ENCODE results near the gene PDGFD.
"Not testable (repeated sequence)": the region's sequence is repeated elsewhere in the genome, so short reads cannot be mapped to it uniquely, and the experiment has no call there.

PDGFD gene

DNA sequence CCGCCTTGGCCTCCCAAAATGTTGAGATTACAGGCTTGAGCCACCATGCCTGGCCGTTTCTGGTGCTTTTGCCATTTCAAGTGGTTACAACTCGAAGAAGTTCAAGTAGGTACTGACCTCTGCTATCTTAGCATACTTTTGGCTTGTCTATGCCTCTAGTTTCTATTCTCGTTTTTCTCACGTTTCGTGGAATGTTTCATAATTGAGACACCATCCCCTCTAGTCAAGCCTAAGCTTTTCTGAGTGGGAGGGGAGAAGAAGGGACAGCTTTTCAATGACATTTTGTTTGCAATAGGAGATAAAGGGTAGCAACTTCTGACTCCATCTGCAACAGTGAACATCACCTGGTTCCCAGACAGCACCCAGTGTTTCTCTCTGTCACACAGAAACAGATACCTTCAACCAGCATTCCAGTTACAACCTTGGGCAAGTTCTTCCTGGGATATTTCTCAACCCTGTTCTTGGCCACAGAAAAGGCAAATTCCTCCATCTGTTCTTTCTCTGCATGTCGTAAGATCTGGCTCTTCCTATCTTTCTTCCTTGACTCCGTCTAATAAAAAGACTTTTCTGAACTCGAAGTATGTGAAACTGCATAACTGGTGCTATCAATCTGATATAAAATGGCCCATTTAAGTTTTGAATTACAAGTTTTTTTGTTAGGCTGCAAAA is 102.0 kb downstream of the PDGFD start:
- Histone ChIP-seq H3K36me3 (ENCODE audit: control insufficient read depth, insufficient read depth, low read length) (no peaks in the 10 kb centered on the region), H3K27me3 (ENCODE audit: control insufficient read depth, insufficient read depth, low read length) (no peaks in the 10 kb centered on the region), H3K9me3 (ENCODE audit: control insufficient read depth, insufficient read depth, low read length) (no peaks in the 10 kb centered on the region), H3K4me3 (ENCODE audit: low read depth, low read length) (no peak overlapping the region), H3K9ac (ENCODE audit: low read depth, low read length) (no peak overlapping the region), H3K4me1 (ENCODE audit: control insufficient read depth, insufficient read depth, low read length) (no peaks in the 10 kb centered on the region)

DNA sequence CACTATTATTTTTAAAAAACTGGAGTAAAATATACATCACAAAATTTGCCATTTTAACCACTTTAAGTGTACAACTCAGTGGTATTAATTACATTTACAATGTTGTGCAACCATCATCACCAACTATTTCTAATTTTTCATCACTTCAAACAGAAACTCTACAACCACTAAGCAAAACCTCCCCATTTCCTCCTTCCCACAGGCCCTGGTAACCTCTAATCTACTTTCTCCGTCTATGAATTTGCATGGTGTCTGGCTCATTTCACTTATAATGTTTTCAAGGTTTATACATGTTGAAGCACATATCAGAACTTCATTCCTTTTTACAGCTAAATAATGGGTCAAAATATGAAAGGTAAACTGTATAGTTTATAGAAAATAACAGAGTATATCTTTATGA is 103.1 kb downstream of the PDGFD start:
- H3K4me1 ChIP-seq (ENCODE audit: control insufficient read depth, insufficient read depth, low read length), result no peaks in the 10 kb centered on the region
- no peak overlapping the region for H3K4me3 ChIP-seq (ENCODE audit: low read depth, low read length)
- H3K27me3 ChIP-seq (ENCODE audit: control insufficient read depth, insufficient read depth, low read length), result no peaks in the 10 kb centered on the region
- no peaks in the 10 kb centered on the region for H3K9me3 ChIP-seq (ENCODE audit: control insufficient read depth, insufficient read depth, low read length)
- H3K9ac ChIP-seq (ENCODE audit: low read depth, low read length), result no peak overlapping the region
- no peaks in the 10 kb centered on the region for H3K36me3 ChIP-seq (ENCODE audit: control insufficient read depth, insufficient read depth, low read length)

DNA sequence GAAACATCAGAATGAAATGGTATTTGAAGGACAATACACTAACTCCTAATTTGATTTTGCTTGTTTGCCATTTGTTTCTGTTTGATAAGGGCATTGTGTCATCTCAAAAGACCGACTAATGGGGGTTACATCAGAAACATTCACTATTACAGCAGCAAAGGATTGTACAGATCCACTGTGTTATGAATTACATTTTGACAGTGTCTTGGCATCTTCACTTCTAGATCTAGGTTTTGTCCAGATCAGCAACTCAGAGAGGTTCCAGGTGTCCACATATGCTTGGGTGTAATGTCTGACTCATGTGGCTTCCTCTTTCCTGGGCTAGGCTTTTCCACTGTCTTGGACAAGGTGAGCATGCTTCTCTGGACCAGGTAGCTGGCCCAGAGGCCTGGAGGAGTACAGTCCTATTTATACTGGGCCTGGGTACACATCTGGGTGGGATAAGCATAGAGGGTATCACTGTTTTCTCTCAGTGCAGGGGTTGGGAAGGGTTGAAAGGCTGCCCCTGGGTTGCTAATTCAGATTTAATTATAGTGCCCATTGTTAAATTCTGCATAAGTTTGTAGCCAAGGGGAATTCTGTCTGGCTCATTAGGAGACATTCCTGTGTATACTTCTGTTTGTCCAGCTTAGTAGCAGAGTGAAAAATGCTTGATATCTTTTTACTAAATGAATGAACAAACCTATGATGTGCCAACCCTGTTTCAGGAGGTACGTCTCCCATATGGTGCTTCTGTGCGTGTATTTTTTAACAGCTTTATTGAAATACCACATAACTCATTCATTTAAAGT is 103.7 kb downstream of the PDGFD start:
- H3K9me3 ChIP-seq (ENCODE audit: control insufficient read depth, insufficient read depth, low read length), result no peaks in the 10 kb centered on the region
- H3K27me3 ChIP-seq (ENCODE audit: control insufficient read depth, insufficient read depth, low read length), result no peaks in the 10 kb centered on the region
- H3K4me1 ChIP-seq (ENCODE audit: control insufficient read depth, insufficient read depth, low read length), result no peaks in the 10 kb centered on the region
- H3K4me3 ChIP-seq (ENCODE audit: low read depth, low read length), result no peak overlapping the region
- no peaks in the 10 kb centered on the region for H3K36me3 ChIP-seq (ENCODE audit: control insufficient read depth, insufficient read depth, low read length)
- no peak overlapping the region for H3K9ac ChIP-seq (ENCODE audit: low read depth, low read length)

DNA sequence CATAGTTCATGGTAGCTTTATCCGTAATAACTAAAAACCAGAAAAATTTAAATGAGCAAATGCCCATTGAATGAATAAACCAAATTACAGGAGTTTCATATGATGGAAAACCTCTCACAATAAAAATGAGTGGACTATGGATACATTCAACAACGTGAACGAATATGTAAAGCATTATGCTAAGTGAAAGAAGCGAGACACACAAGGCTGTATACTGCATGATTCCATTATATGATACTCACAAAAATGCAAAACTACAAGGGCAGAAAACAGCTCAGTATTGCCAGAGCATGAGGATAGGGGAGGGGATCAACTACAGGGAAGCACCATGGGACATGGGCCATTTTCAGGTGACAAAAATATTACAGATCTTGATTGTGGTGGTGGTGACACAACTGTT is 105.3 kb downstream of the PDGFD start:
- Histone ChIP-seq H3K4me1 (ENCODE audit: control insufficient read depth, insufficient read depth, low read length) (no peaks in the 10 kb centered on the region), H3K9ac (ENCODE audit: low read depth, low read length) (no peak overlapping the region)

DNA sequence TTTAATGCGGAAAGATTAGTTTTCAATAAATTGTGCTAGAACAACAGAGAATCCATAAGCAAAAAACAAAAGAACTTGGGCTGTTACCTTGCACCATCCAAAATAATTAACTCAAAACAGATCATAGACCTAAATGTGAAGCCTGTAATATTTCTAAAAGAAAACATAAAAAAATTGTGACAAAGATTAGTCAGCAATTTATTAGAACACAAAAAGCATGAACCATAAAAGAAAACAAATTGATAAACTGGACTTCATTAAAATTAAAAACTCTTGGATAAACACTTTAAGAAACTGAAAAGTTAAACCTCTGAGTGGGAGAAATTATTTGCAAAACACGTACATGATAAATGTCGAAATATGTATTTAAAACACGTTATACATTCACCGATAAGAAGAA is 106.0 kb downstream of the PDGFD start:
- Histone ChIP-seq H3K4me1 (ENCODE audit: control insufficient read depth, insufficient read depth, low read length) (no peaks in the 10 kb centered on the region), H3K36me3 (ENCODE audit: control insufficient read depth, insufficient read depth, low read length) (no peaks in the 10 kb centered on the region), H3K4me3 (ENCODE audit: low read depth, low read length) (no peak overlapping the region), H3K27me3 (ENCODE audit: control insufficient read depth, insufficient read depth, low read length) (no peaks in the 10 kb centered on the region), H3K9me3 (ENCODE audit: control insufficient read depth, insufficient read depth, low read length) (no peaks in the 10 kb centered on the region), H3K9ac (ENCODE audit: low read depth, low read length) (no peak overlapping the region)

More for the DNA sequence above, 105.3 kb downstream of the PDGFD start:
- no peaks in the 10 kb centered on the region for H3K27me3 ChIP-seq (ENCODE audit: control insufficient read depth, insufficient read depth, low read length)
- H3K9me3 ChIP-seq (ENCODE audit: control insufficient read depth, insufficient read depth, low read length), result no peaks in the 10 kb centered on the region
- H3K4me3 ChIP-seq (ENCODE audit: low read depth, low read length), result no peak overlapping the region
- no peaks in the 10 kb centered on the region for H3K36me3 ChIP-seq (ENCODE audit: control insufficient read depth, insufficient read depth, low read length)

GRCh38 chr11:104055596-104055995 is 108.4 kb downstream of the PDGFD start:
- Histone ChIP-seq H3K36me3 (ENCODE audit: control insufficient read depth, insufficient read depth, low read length) (no peaks in the 10 kb centered on the region), H3K4me3 (ENCODE audit: low read depth, low read length) (no peak overlapping the region), H3K27me3 (ENCODE audit: control insufficient read depth, insufficient read depth, low read length) (no peaks in the 10 kb centered on the region), H3K9me3 (ENCODE audit: control insufficient read depth, insufficient read depth, low read length) (no peaks in the 10 kb centered on the region), H3K9ac (ENCODE audit: low read depth, low read length) (no peak overlapping the region), H3K4me1 (ENCODE audit: control insufficient read depth, insufficient read depth, low read length) (no peaks in the 10 kb centered on the region)

DNA sequence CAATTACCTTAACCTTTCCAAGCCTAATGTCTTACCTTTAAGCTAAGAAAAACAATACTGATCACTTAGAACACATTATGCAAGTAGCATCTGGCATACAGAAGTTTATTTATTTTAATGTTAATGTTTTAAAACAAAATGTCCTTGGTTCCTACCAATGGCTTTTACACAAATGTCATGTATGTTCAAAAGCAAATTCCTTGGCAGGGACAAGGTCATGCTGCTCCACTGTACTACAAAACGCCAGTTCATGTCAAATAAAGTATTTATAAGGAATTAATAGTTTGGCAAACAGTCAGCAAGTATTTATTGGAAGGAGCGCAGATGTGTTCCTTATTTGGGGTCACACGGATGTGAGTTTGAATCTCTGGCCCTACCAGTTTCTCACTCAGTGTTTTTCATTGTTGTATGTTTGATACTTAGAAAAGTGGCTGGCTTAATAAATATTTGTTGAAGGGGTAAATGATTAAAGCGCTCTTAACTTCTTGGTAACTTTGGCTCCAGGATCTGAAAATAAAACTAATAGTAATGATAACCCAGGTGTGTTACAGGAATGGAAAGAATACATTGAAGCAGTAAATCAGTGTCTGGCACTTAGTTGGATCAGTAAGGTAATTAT is 108.9 kb downstream of the PDGFD start:
- H3K4me1 ChIP-seq (ENCODE audit: control insufficient read depth, insufficient read depth, low read length), result no peaks in the 10 kb centered on the region
- H3K27me3 ChIP-seq (ENCODE audit: control insufficient read depth, insufficient read depth, low read length), result no peaks in the 10 kb centered on the region
- no peak overlapping the region for H3K9ac ChIP-seq (ENCODE audit: low read depth, low read length)
- H3K4me3 ChIP-seq (ENCODE audit: low read depth, low read length), result no peak overlapping the region
- no peaks in the 10 kb centered on the region for H3K36me3 ChIP-seq (ENCODE audit: control insufficient read depth, insufficient read depth, low read length)
- H3K9me3 ChIP-seq (ENCODE audit: control insufficient read depth, insufficient read depth, low read length), result no peaks in the 10 kb centered on the region

GRCh38 chr11:104053743-104054478 is 110.0 kb downstream of the PDGFD start:
- Histone ChIP-seq H3K36me3 (ENCODE audit: control insufficient read depth, insufficient read depth, low read length) (no peaks in the 10 kb centered on the region), H3K9me3 (ENCODE audit: control insufficient read depth, insufficient read depth, low read length) (no peaks in the 10 kb centered on the region), H3K4me1 (ENCODE audit: control insufficient read depth, insufficient read depth, low read length) (no peaks in the 10 kb centered on the region), H3K9ac (ENCODE audit: low read depth, low read length) (no peak overlapping the region), H3K4me3 (ENCODE audit: low read depth, low read length) (no peak overlapping the region), H3K27me3 (ENCODE audit: control insufficient read depth, insufficient read depth, low read length) (no peaks in the 10 kb centered on the region)

- H3K4me3 ChIP-seq (ENCODE audit: low read depth, low read length), result no peak overlapping the region
- no peaks in the 10 kb centered on the region for H3K36me3 ChIP-seq (ENCODE audit: control insufficient read depth, insufficient read depth, low read length)
- H3K9me3 ChIP-seq (ENCODE audit: control insufficient read depth, insufficient read depth, low read length), result no peaks in the 10 kb centered on the region
- no peaks in the 10 kb centered on the region for H3K27me3 ChIP-seq (ENCODE audit: control insufficient read depth, insufficient read depth, low read length)
- H3K4me1 ChIP-seq (ENCODE audit: control insufficient read depth, insufficient read depth, low read length), result no peaks in the 10 kb centered on the region
- no peak overlapping the region for H3K9ac ChIP-seq (ENCODE audit: low read depth, low read length)
Measured at GRCh38 chr11:104051778-104052177, 112.2 kb downstream of the PDGFD start.

DNA sequence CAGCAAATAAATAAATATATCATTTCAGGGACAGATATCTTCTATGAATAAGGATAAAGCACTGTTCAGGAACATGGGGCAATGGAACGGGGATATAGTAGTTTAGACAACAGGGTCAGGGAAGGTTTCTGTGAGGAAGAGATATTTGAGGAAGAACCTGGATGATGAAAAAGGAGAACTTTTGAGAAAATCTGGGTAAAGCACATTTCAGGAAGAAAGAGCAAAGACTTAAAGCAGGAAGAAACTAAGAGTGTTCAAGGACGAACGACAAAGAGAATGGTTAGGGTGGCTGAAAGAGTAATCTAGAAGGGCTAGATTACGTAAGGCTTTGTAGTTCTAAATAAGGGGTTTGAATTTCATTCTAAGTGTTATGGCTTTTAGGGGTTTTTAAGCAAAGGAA is 114.8 kb downstream of the PDGFD start:
- no peak overlapping the region for H3K4me3 ChIP-seq (ENCODE audit: low read depth, low read length)
- no peaks in the 10 kb centered on the region for H3K9me3 ChIP-seq (ENCODE audit: control insufficient read depth, insufficient read depth, low read length)
- no peaks in the 10 kb centered on the region for H3K36me3 ChIP-seq (ENCODE audit: control insufficient read depth, insufficient read depth, low read length)
- H3K9ac ChIP-seq (ENCODE audit: low read depth, low read length), result no peak overlapping the region
- no peaks in the 10 kb centered on the region for H3K4me1 ChIP-seq (ENCODE audit: control insufficient read depth, insufficient read depth, low read length)
- no peaks in the 10 kb centered on the region for H3K27me3 ChIP-seq (ENCODE audit: control insufficient read depth, insufficient read depth, low read length)

GRCh38 chr11:104046858-104047257 is 117.1 kb downstream of the PDGFD start:
- H3K27me3 ChIP-seq (ENCODE audit: control insufficient read depth, insufficient read depth, low read length); H3K36me3 ChIP-seq (ENCODE audit: control insufficient read depth, insufficient read depth, low read length); H3K9ac ChIP-seq (ENCODE audit: low read depth, low read length); H3K9me3 ChIP-seq (ENCODE audit: control insufficient read depth, insufficient read depth, low read length); H3K4me3 ChIP-seq (ENCODE audit: low read depth, low read length); H3K4me1 ChIP-seq (ENCODE audit: control insufficient read depth, insufficient read depth, low read length): not testable (repeated sequence)
